OCI-LY1 (cell line): ENCODE measurements around the gene SNRPB2.

Experiments
- H2AFZ ChIP-seq: fragments of 200-600 bp; sonication (generic), shearing (Covaris generic); 2 replicates; pipeline ENCODE4 v1.6.0; 2014; ENCODE audit warnings: antibody characterized with exemption, mild to moderate bottlenecking, low read length
- H3F3A ChIP-seq: fragments of 200-600 bp; sonication (generic), shearing (Covaris generic); 2 replicates; pipeline ENCODE4 v1.6.0; 2014; ENCODE audit warnings: mild to moderate bottlenecking, antibody characterized with exemption, low read length, moderate library complexity; ENCODE audit not compliant: insufficient read depth
- H3K27ac ChIP-seq: fragments of 200-600 bp; sonication (generic); 2 replicates; pipeline ENCODE4 v1.5.1; 2014; ENCODE audit warnings: low read length, mixed run types, mild to moderate bottlenecking, low read depth; ENCODE audit not compliant: poor library complexity, severe bottlenecking
- H3K27me3 ChIP-seq: fragments of 200-600 bp; sonication (generic); 2 replicates; pipeline ENCODE4 v1.6.0; 2014; ENCODE audit warnings: antibody characterized with exemption, mild to moderate bottlenecking, low read length, moderate library complexity; ENCODE audit not compliant: insufficient read depth
- H3K36me3 ChIP-seq: fragments of 200-600 bp; sonication (generic); 2 replicates; pipeline ENCODE4 v1.6.1; 2014; ENCODE audit warnings: mild to moderate bottlenecking, antibody characterized with exemption, low read length, moderate library complexity, mixed read lengths; ENCODE audit not compliant: insufficient read depth
- H3K4me1 ChIP-seq: fragments of 200-600 bp; sonication (generic); 2 replicates; pipeline ENCODE4 v1.5.1; 2014; ENCODE audit warnings: mild to moderate bottlenecking, low read length, moderate library complexity; ENCODE audit not compliant: insufficient read depth, severe bottlenecking
- H3K4me2 ChIP-seq: fragments of 200-600 bp; sonication (generic), shearing (Covaris generic); 2 replicates; pipeline ENCODE4 v1.6.1; 2014; ENCODE audit warnings: low read length
- H3K4me3 ChIP-seq: fragments of 200-600 bp; sonication (generic); 2 replicates; pipeline ENCODE4 v1.5.1; 2014; ENCODE audit warnings: low read length, low read depth, mild to moderate bottlenecking, mixed read lengths; ENCODE audit not compliant: poor library complexity, severe bottlenecking
- H3K79me2 ChIP-seq: fragments of 200-600 bp; shearing (Covaris generic); 2 replicates; pipeline ENCODE4 v1.6.1; 2016; ENCODE audit warnings: mixed run types, low read length, mixed read lengths; ENCODE audit not compliant: insufficient read depth
- H3K9ac ChIP-seq: fragments of 200-600 bp; sonication (generic), shearing (Covaris generic); 2 replicates; pipeline ENCODE4 v1.6.1; 2014; ENCODE audit warnings: mild to moderate bottlenecking, low read length, mixed read lengths
- H3K9me2 ChIP-seq: fragments of 200-600 bp; sonication (generic), shearing (Covaris generic); 2 replicates; pipeline ENCODE4 v1.6.1; 2014; ENCODE audit warnings: low read depth, mild to moderate bottlenecking, low read length, mixed read lengths
- H3K9me3 ChIP-seq: fragments of 200-600 bp; shearing (Covaris generic); 2 replicates; pipeline ENCODE4 v1.6.1; 2014; ENCODE audit warnings: low read length, mixed read lengths
- H4K20me1 ChIP-seq: fragments of 200-600 bp; sonication (generic), shearing (Covaris generic); 2 replicates; pipeline ENCODE4 v1.6.0; 2016; ENCODE audit warnings: mild to moderate bottlenecking, low read length; ENCODE audit not compliant: insufficient read depth
- CTCF ChIP-seq: fragments of 200-600 bp; sonication (generic), shearing (Covaris generic); IDR thresholded peaks from 2 replicates; pipeline ENCODE4 v1.5.1; 2017; ENCODE audit warnings: mild to moderate bottlenecking, antibody characterized with exemption, low read length, moderate library complexity, mixed read lengths
- EZH2 ChIP-seq: fragments of 200-600 bp; sonication (generic), shearing (Covaris generic); IDR thresholded peaks from 2 replicates; pipeline ENCODE4 v1.8.0; 2017; ENCODE audit warnings: borderline replicate concordance, mixed run types, mild to moderate bottlenecking, antibody characterized with exemption, low read length, moderate library complexity, mixed read lengths

The SNRPB2 gene

GRCh38 chr20:16719421-16719820 is 10.4 kb upstream of the SNRPB2 start:
- TF ChIP-seq CTCF (no peak), EZH2 (no peak)
- Histone ChIP-seq H2AFZ (no peak overlapping the region), H3K9ac (no peak overlapping the region)

GRCh38 chr20:16729080-16729479 is 746 bp upstream of the SNRPB2 start:
- no peaks in the 10 kb centered on the region for H3K27me3 ChIP-seq
- peaks cover 20% of the 10 kb centered on the region for H3K79me2 ChIP-seq
- peak overlapping the region; percentile 92 for H3K4me3 ChIP-seq
- peaks cover 34% of the 10 kb centered on the region for H3K36me3 ChIP-seq
- H2AFZ ChIP-seq, result peak overlapping the region; percentile 99
- H3K9me2 ChIP-seq, result no peaks in the 10 kb centered on the region
- peaks cover 3% of the 10 kb centered on the region; the same call in 1 of the 2 replicates for H3K9me3 ChIP-seq
- no peaks in the 10 kb centered on the region for H4K20me1 ChIP-seq
- H3K4me1 ChIP-seq, result peaks cover 17% of the 10 kb centered on the region
- TF ChIP-seq EZH2 (no peak), CTCF (no peak)
- no peak overlapping the region for H3K27ac ChIP-seq
- H3K9ac ChIP-seq, result no peak overlapping the region
- no peaks in the 10 kb centered on the region for H3F3A ChIP-seq
- 0 out of 2 replicates have a peak overlapping the region, but pooled peaks have one; percentile 20 for H3K4me2 ChIP-seq

More at GRCh38 chr20:16719421-16719820, 10.4 kb upstream of the SNRPB2 start:
- no peaks in the 10 kb centered on the region for H4K20me1 ChIP-seq
- no peaks in the 10 kb centered on the region for H3K27me3 ChIP-seq
- H3K9me3 ChIP-seq, result no peaks in the 10 kb centered on the region
- no peak overlapping the region for H3K4me2 ChIP-seq
- no peaks in the 10 kb centered on the region for H3F3A ChIP-seq
- no peaks in the 10 kb centered on the region for H3K4me1 ChIP-seq
- no peak overlapping the region for H3K27ac ChIP-seq
- H3K36me3 ChIP-seq, result no peaks in the 10 kb centered on the region
- H3K9me2 ChIP-seq, result no peaks in the 10 kb centered on the region
- H3K79me2 ChIP-seq, result no peaks in the 10 kb centered on the region
- no peak overlapping the region for H3K4me3 ChIP-seq

GRCh38 chr20:16732506-16733152 is 2.8 kb downstream of the SNRPB2 start:
- Histone ChIP-seq H3K4me1 (peaks cover 17% of the 10 kb centered on the region), H3K79me2 (peaks cover 20% of the 10 kb centered on the region), H2AFZ (no peak overlapping the region), H3K9ac (no peak overlapping the region), H3K9me2 (no peaks in the 10 kb centered on the region), H3K9me3 (peaks cover 3% of the 10 kb centered on the region; the same call in 1 of the 2 replicates), H3K36me3 (peaks cover 70% of the 10 kb centered on the region), H3K27me3 (no peaks in the 10 kb centered on the region), H4K20me1 (no peaks in the 10 kb centered on the region), H3K27ac (no peak overlapping the region), H3K4me2 (no peak overlapping the region), H3F3A (no peaks in the 10 kb centered on the region), H3K4me3 (no peak overlapping the region)
- TF ChIP-seq EZH2 (no peak), CTCF (no peak)
